ENCODE data around the gene FBXL12.

Gene FBXL12

DNA sequence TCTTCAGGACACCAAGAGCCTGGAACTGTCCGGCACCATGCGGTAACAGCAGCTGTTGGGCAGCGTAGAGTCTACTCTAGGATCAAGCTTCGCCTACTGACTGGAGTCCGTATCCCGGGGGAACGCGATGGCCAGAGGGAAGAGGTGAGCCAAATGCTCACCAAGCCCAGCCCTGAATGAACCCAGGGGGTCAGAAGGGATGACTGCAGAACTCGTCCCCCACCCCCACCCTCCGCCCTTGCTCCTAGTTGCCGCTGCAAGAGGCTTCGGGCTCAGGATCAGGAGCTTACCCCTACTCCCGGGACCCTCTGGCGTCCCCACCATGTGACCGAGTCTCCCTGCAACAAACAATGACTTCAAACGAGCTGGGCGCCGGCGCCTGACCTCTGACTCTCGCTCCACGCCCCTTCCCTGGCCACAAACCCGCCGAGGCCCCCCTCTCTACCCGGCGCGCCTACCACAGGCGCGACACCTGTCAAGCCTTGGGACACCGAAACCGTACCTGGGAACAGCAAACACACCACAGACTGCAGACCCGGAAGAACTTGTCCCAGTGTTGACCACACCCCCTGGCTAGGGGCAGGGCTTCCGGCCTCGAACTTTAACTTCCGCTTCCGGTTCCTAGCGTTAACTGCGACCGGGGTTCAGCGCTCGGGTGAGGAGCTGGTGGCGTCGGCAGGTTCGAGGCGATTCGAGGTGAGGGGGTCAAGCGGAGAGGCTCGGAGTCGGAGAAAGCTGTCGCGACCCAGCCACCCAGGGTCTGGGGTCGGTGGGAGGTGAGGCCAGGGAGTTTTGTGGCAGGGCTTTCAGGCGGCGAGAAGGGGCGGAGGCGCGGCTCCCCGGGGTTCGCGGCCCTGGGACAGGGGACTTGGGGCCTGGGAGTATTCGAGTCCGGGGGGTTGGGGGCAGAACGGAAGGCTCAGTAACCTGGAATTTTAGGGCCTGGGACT lies 8.7 kb upstream of the FBXL12 start, which contains the start of gene UBL5 (continued):
- TF ChIP-seq, protein P1, sequence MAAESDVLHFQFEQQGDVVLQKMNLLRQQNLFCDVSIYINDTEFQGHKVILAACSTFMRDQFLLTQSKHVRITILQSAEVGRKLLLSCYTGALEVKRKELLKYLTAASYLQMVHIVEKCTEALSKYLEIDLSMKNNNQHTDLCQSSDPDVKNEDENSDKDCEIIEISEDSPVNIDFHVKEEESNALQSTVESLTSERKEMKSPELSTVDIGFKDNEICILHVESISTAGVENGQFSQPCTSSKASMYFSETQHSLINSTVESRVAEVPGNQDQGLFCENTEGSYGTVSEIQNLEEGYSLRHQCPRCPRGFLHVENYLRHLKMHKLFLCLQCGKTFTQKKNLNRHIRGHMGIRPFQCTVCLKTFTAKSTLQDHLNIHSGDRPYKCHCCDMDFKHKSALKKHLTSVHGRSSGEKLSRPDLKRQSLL (tag by site-specific recombination; IDR thresholded peaks at IDR 0.05): no peak
- TF ChIP-seq PRDM1 (tag by site-specific recombination; IDR thresholded peaks at IDR 0.05) (no peak), ZIC2 (tag by site-specific recombination; IDR thresholded peaks at IDR 0.05) (no peak), ZNF2 (tag by site-specific recombination; IDR thresholded peaks at IDR 0.05) (no peak), MEIS1 (CRISPR knock-in tag; IDR thresholded peaks at IDR 0.05; ENCODE audit: borderline replicate concordance) (no peak), ZNF626 (tag by site-specific recombination; IDR thresholded peaks at IDR 0.05) (no peak), ZNF341 (tag by site-specific recombination; IDR thresholded peaks at IDR 0.05; ENCODE audit: low read depth) (peak; percentile 79), ZNF571 (tag by site-specific recombination; IDR thresholded peaks at IDR 0.05) (no peak), TRIM28 (IDR thresholded peaks at IDR 0.05; ENCODE audit: borderline replicate concordance, low read length) (no peak), ZNF335 (tag by site-specific recombination; conservative IDR thresholded peaks at IDR 0.05) (peak; percentile 89), GFI1B (tag by site-specific recombination; IDR thresholded peaks at IDR 0.05) (no peak), ZNF174 (tag by site-specific recombination; IDR thresholded peaks at IDR 0.05) (no peak), OVOL3 (tag by site-specific recombination; IDR thresholded peaks at IDR 0.05) (no peak), ZNF239 (tag by site-specific recombination; IDR thresholded peaks at IDR 0.05) (no peak), ZBTB1 (tag by site-specific recombination; IDR thresholded peaks at IDR 0.05) (no peak), SCRT1 (tag by site-specific recombination; IDR thresholded peaks at IDR 0.05; ENCODE audit: borderline replicate concordance) (no peak), ZNF121 (tag by site-specific recombination; IDR thresholded peaks at IDR 0.05) (no peak), ZNF768 (tag by site-specific recombination; IDR thresholded peaks at IDR 0.05) (no peak), ZNF596 (tag by site-specific recombination; IDR thresholded peaks at IDR 0.05) (no peak), ZNF169 (tag by site-specific recombination; IDR thresholded peaks at IDR 0.05) (no peak), ZNF623 (tag by site-specific recombination; IDR thresholded peaks at IDR 0.05) (no peak), ZNF248 (tag by site-specific recombination; IDR thresholded peaks at IDR 0.05) (no peak), SP7 (tag by site-specific recombination; IDR thresholded peaks at IDR 0.05) (no peak; the same call in 1 of the 2 replicates), ZNF37A (tag by site-specific recombination; IDR thresholded peaks at IDR 0.05) (no peak), ZNF202 (tag by site-specific recombination; IDR thresholded peaks at IDR 0.05; ENCODE audit: borderline replicate concordance) (no peak), WT1 (tag by site-specific recombination; IDR thresholded peaks at IDR 0.05) (no peak)
- TF ChIP-seq, protein P2, sequence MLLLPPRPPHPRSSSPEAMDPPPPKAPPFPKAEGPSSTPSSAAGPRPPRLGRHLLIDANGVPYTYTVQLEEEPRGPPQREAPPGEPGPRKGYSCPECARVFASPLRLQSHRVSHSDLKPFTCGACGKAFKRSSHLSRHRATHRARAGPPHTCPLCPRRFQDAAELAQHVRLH (tag by site-specific recombination; IDR thresholded peaks at IDR 0.05): 0 out of 2 replicates have a peak, but pooled peaks have one; percentile 13
- TF ChIP-seq, protein P3, sequence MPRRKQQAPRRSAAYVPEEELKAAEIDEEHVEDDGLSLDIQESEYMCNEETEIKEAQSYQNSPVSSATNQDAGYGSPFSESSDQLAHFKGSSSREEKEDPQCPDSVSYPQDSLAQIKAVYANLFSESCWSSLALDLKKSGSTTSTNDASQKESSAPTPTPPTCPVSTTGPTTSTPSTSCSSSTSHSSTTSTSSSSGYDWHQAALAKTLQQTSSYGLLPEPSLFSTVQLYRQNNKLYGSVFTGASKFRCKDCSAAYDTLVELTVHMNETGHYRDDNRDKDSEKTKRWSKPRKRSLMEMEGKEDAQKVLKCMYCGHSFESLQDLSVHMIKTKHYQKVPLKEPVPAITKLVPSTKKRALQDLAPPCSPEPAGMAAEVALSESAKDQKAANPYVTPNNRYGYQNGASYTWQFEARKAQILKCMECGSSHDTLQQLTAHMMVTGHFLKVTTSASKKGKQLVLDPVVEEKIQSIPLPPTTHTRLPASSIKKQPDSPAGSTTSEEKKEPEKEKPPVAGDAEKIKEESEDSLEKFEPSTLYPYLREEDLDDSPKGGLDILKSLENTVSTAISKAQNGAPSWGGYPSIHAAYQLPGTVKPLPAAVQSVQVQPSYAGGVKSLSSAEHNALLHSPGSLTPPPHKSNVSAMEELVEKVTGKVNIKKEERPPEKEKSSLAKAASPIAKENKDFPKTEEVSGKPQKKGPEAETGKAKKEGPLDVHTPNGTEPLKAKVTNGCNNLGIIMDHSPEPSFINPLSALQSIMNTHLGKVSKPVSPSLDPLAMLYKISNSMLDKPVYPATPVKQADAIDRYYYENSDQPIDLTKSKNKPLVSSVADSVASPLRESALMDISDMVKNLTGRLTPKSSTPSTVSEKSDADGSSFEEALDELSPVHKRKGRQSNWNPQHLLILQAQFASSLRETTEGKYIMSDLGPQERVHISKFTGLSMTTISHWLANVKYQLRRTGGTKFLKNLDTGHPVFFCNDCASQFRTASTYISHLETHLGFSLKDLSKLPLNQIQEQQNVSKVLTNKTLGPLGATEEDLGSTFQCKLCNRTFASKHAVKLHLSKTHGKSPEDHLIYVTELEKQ (tag by site-specific recombination; IDR thresholded peaks at IDR 0.05; ENCODE audit: borderline replicate concordance): no peak
- TF ChIP-seq, protein P4, sequence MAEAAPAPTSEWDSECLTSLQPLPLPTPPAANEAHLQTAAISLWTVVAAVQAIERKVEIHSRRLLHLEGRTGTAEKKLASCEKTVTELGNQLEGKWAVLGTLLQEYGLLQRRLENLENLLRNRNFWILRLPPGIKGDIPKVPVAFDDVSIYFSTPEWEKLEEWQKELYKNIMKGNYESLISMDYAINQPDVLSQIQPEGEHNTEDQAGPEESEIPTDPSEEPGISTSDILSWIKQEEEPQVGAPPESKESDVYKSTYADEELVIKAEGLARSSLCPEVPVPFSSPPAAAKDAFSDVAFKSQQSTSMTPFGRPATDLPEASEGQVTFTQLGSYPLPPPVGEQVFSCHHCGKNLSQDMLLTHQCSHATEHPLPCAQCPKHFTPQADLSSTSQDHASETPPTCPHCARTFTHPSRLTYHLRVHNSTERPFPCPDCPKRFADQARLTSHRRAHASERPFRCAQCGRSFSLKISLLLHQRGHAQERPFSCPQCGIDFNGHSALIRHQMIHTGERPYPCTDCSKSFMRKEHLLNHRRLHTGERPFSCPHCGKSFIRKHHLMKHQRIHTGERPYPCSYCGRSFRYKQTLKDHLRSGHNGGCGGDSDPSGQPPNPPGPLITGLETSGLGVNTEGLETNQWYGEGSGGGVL (tag by site-specific recombination; IDR thresholded peaks at IDR 0.05): no peak
- TF ChIP-seq, protein P5, sequence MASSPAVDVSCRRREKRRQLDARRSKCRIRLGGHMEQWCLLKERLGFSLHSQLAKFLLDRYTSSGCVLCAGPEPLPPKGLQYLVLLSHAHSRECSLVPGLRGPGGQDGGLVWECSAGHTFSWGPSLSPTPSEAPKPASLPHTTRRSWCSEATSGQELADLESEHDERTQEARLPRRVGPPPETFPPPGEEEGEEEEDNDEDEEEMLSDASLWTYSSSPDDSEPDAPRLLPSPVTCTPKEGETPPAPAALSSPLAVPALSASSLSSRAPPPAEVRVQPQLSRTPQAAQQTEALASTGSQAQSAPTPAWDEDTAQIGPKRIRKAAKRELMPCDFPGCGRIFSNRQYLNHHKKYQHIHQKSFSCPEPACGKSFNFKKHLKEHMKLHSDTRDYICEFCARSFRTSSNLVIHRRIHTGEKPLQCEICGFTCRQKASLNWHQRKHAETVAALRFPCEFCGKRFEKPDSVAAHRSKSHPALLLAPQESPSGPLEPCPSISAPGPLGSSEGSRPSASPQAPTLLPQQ (tag by site-specific recombination; IDR thresholded peaks at IDR 0.05): peak; percentile 40; the same call in 1 of the 2 replicates
- TF ChIP-seq, protein P6, sequence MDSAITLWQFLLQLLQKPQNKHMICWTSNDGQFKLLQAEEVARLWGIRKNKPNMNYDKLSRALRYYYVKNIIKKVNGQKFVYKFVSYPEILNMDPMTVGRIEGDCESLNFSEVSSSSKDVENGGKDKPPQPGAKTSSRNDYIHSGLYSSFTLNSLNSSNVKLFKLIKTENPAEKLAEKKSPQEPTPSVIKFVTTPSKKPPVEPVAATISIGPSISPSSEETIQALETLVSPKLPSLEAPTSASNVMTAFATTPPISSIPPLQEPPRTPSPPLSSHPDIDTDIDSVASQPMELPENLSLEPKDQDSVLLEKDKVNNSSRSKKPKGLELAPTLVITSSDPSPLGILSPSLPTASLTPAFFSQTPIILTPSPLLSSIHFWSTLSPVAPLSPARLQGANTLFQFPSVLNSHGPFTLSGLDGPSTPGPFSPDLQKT (IDR thresholded peaks at IDR 0.05; ENCODE audit: borderline replicate concordance, low read depth, low read length): no peak
